HG03354 (cell line): ENCODE data around the gene GLS.
"Not testable (repeated sequence)": the region's sequence is repeated elsewhere in the genome, so short reads cannot be mapped to it uniquely, and the experiment has no call there.

Experiments used
- ATAC-seq: cut with Tn5 transposase; IDR thresholded peaks from one replicate; pipeline ENCODE4 v1.9.1; 2021; ENCODE audit warnings: mild to moderate bottlenecking; ENCODE audit not compliant: unreplicated experiment, poor library complexity, severe bottlenecking

Gene GLS

GRCh38 chr2:190881598-190882410 is 1.2 kb downstream of the GLS start:
- ATAC-seq = peak; percentile 69

- no peak for ATAC-seq
Observed at GRCh38 chr2:190882411-190882766, 1.8 kb downstream of the GLS start.

- no peak for ATAC-seq
Observed at GRCh38 chr2:190882856-190883582, 2.4 kb downstream of the GLS start.

DNA sequence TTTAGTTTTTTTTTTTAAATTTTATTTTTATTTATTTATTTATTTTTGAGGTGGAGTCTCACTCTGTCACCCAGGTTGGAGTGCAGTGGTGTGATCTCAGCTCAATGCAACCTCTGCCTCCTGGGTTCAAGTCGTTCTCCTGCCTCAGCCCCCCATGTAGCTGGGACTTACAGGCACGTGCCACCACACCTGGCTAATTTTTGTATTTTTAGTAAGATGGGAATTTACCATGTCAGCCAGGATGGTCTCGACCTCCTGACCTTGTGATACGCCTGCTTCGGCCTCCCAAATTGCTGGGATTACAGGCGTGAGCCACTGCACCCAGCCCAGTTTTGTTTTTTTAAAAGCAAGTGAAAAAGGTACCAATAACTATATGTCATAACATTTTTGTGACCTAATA is 5.2 kb downstream of the GLS start:
- not testable (repeated sequence) for ATAC-seq

- ATAC-seq = peak; percentile 72
Observed at GRCh38 chr2:190887089-190887488, 6.5 kb downstream of the GLS start.

- no peak for ATAC-seq
Observed at GRCh38 chr2:190888449-190888848, 7.8 kb downstream of the GLS start.

DNA sequence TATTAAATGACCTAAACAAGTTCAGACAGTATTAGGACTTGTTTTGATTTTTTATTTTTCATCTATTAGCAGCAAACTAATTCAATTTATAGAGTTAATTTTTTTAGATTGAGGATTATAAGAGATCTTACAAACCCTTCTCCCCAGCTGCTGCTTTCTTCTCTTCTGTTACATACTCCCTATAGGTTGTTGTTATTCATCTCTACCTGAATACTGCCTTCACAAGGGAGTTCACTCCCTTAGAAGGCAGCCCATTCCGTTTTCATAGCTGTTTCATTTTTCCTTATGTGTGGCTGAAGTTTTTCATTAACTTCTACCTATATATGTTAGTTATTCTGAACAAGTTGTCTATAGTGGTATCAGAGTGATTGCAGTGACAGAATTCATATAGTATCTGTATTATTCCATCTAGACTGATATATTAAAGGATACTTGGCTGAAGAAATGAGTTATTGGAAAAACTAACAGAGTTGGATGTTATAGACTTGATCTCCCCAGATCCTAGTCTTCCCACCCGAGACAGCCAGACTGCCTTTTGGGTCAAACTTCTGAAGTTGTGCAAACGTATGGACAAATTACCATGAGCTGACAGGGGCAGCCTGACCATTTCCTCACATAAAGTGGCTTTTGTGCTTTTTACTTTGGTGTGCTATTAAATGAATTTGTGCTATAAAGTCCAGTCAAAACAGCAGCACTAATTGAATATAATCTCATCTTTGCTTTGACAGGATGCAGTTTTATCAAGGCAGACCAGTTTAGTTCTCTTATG is 8.7 kb downstream of the GLS start:
- ATAC-seq = no peak

DNA sequence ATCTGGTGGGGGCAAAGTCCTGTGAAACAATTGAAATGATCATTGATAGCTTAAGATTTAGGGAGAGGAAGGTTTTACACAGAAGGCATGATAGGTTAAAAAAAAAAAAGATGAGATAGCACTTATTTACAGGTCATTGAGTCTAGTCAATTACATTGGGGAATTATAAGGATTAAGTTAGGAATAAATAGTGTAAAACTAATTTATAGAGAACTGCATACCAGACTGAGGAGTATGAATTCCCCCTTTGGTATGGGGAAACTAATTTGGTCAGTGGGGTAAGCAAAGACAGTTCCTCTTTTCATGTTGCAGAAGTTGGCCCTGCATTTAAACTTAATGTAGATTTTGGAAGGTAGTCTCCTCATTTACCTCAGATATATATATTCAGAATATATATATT is 10.8 kb downstream of the GLS start:
- peak; percentile 56 for ATAC-seq

GRCh38 chr2:190891889-190892288 is 11.3 kb downstream of the GLS start:
- no peak for ATAC-seq

DNA sequence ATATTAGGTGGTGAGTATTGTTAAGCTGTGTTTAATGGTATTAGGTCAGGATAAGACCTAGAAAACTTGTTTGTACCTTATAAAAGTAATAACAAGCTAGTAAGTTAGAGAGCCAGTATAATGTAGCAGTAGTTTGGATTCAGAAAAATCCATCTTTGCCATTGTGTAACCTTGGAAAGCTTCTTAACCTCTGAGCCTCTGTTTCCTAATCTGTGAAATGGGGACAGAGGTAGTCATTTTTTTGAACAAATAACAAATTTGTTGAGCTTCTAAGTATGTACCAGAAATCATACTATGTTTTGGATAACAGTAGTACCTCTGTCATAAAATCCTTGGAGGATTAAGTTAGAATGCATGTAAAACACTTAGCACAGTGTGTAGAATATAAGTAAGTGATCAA is 12.5 kb downstream of the GLS start:
- ATAC-seq = no peak

GRCh38 chr2:190896477-190896876 is 15.9 kb downstream of the GLS start:
- no peak for ATAC-seq

DNA sequence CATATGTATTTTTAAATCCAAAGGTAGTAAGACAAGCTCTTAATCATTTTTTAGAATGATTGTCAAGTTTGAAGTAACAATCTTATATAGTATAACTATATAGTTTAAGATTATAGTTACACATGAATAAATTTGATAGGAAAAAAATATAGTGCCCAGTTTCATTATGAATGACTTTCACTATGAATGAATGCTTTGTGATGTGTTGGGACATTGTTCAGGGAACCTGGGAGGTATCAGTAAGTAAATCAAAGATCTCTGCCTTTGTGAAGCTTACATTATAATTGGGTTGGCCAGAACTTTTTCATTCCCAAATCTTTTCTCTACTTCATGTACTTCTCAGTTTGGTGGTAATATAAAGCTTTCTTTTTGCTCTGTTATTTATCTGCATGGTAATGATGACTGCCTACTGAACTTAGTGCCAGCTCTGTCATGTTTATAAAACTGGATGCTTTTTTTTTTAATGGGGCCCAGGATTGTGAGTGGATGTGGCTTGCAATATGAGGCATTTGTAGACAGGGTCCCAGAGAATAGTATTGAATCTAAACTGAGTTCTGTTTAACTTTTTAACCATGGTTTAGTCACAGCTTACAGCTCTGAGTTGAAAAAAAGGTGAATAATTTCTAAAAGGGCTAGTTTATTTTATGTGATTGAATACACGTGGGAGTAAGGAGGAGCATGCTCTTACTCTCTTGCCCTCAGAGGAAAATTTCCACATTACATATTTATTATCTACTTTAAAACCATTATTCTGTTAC is 23.3 kb downstream of the GLS start:
- ATAC-seq = no peak

DNA sequence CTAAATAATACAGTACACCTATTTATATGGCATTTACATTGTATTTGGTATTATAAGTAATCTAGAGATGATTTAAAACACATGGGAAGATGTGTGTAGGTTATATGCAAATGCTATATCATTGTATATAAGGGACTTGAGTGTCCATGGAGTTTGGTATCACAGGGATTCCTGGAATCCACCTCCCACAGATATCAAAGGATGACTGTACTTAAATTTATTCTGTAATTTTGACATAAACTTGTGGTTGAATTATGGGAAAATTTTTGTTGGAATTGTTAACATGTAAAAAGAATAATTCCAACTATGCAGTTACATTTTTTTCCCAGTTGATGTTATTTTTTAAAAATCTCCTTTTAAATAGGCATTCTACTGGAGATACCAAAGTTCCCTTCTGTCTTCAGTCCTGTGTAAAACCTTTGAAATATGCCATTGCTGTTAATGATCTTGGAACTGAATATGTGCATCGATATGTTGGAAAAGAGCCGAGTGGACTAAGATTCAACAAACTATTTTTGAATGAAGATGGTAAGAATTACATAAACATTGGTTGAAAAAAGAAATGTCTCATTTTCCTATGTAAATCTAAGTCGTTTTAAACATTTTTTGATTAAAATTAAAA is 24.1 kb downstream of the GLS start:
- no peak for ATAC-seq

GRCh38 chr2:190908532-190908931 is 27.9 kb downstream of the GLS start:
- no peak for ATAC-seq

GRCh38 chr2:190909680-190910079 is 29.1 kb downstream of the GLS start:
- no peak for ATAC-seq

DNA sequence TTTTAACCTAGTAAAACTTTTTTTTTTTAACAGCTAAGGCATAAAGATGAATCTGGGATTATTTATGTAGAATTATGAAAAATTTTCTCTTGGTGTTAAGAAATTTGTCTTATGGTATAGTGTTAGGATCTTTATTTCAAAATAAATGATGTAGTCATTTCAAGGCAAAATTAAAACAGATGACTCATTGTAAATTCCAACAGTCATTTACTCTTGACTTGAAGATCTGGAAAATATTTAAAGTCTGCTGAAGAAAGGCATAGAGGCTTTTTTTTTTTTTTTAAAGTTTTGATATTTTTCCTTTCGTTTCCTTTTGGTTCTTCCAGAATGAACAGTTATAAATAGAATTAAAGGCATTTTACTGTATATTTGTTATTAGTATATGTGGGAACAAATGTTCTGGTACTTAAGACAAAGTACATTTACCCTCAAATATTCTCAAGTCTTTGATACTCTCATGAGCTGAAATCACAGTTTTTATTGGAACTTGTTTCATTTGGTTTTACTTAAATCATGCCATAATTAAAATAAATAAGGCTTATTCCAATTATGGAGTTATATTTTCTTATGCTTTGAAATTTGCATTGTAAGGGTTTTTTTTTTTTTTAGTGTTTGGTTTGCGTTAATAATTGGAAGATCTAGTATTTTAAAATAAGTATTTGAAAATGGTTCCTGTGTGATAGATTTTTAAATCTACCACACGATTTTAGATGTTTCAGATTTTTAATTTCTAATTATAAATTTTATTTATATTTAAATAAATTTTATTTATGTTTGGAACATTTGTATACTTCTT is 29.9 kb downstream of the GLS start:
- no peak for ATAC-seq

DNA sequence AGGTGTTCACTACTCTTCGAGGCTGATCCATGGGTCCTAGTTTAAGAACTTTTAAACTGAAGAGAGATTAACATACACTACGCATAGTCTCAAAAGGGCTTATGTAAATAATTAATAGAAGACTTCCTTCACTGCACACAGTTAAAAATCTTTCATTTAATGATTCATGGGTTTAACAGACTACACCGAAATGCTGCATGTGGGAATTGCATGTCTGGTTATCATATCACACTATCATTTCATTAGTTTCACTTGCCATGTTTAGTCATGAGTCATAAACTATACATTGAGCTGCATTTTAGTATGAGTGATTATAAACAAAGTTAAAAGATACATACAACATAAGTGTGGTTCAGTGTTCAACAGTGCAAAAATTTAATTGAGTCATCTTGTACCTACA is 31.2 kb downstream of the GLS start:
- ATAC-seq = peak; percentile 93

DNA sequence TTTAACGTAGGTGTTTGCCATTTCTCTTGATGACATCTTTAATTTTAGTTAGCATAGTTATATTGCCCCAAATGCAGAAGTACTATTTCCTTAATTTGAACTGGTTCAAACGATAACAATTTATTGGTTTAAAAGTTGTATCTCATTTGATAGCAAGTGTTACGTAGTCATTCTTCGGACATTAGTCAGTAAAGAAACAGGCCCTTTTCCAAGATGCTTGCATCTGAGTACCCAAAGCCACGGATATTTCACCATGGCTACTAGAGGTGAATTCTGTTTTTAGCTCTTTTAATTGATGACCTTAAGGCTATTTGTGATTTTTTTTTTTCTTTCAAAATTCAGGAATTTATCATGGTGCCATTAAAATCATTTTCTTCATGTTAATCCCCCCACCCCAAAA is 32.1 kb downstream of the GLS start:
- no peak for ATAC-seq

GRCh38 chr2:190913725-190914124 is 33.1 kb downstream of the GLS start:
- no peak for ATAC-seq
